Measurements from ENCODE around the gene EML4.

The EML4 gene

GRCh38 chr2:42224422-42225067 is 55.4 kb downstream of the EML4 start:
- DNase-seq (ENCODE audit: low read depth in 3 of 3) = no peak

- no peak for DNase-seq (ENCODE audit: low read depth in 3 of 3)
Measured at GRCh38 chr2:42225573-42225972, 56.4 kb downstream of the EML4 start.

- DNase-seq (ENCODE audit: low read depth in 3 of 3) = no peak
Measured at GRCh38 chr2:42227491-42227890, 58.3 kb downstream of the EML4 start.

GRCh38 chr2:42228101-42228500 is 58.9 kb downstream of the EML4 start:
- DNase-seq (ENCODE audit: low read depth in 3 of 3) = no peak

- no peak for DNase-seq (ENCODE audit: low read depth in 3 of 3)
Measured at GRCh38 chr2:42229949-42230348, 60.8 kb downstream of the EML4 start.

GRCh38 chr2:42230891-42231290 is 61.7 kb downstream of the EML4 start:
- DNase-seq (ENCODE audit: low read depth in 3 of 3) = no peak

GRCh38 chr2:42232024-42232423 is 62.9 kb downstream of the EML4 start:
- no peak for DNase-seq (ENCODE audit: low read depth in 3 of 3)

GRCh38 chr2:42233976-42234441 is 64.9 kb downstream of the EML4 start:
- no peak for DNase-seq (ENCODE audit: low read depth in 3 of 3)

- DNase-seq (ENCODE audit: low read depth in 3 of 3) = no peak
Measured at GRCh38 chr2:42236911-42237310, 67.8 kb downstream of the EML4 start.

GRCh38 chr2:42238644-42239288 is 69.6 kb downstream of the EML4 start:
- peak; percentile 7 to 14 (median 14) for DNase-seq (ENCODE audit: low read depth in 3 of 3)

- no peak for DNase-seq (ENCODE audit: low read depth in 3 of 3)
Measured at GRCh38 chr2:42239289-42239661, 70.1 kb downstream of the EML4 start.

GRCh38 chr2:42239811-42240210 is 70.7 kb downstream of the EML4 start:
- DNase-seq (ENCODE audit: low read depth in 3 of 3) = no peak

- DNase-seq (ENCODE audit: low read depth in 3 of 3) = no peak
Measured at GRCh38 chr2:42241517-42241916, 72.4 kb downstream of the EML4 start.

- no peak for DNase-seq (ENCODE audit: low read depth in 3 of 3)
Measured at GRCh38 chr2:42243297-42243696, 74.1 kb downstream of the EML4 start.

- DNase-seq (ENCODE audit: low read depth in 3 of 3) = no peak
Measured at GRCh38 chr2:42244520-42244919, 75.4 kb downstream of the EML4 start.

GRCh38 chr2:42245396-42245795 is 76.2 kb downstream of the EML4 start:
- no peak for DNase-seq (ENCODE audit: low read depth in 3 of 3)

GRCh38 chr2:42246562-42246961 is 77.4 kb downstream of the EML4 start:
- DNase-seq (ENCODE audit: low read depth in 3 of 3) = no peak

GRCh38 chr2:42248846-42249245 is 79.7 kb downstream of the EML4 start:
- no peak for DNase-seq (ENCODE audit: low read depth in 3 of 3)

GRCh38 chr2:42249284-42249683 is 80.1 kb downstream of the EML4 start:
- DNase-seq (ENCODE audit: low read depth in 3 of 3) = no peak

GRCh38 chr2:42249887-42250286 is 80.7 kb downstream of the EML4 start:
- DNase-seq (ENCODE audit: low read depth in 3 of 3) = no peak

GRCh38 chr2:42250925-42251324 is 81.8 kb downstream of the EML4 start:
- no peak for DNase-seq (ENCODE audit: low read depth in 3 of 3)

GRCh38 chr2:42252464-42252863 is 83.3 kb downstream of the EML4 start:
- DNase-seq (ENCODE audit: low read depth in 3 of 3) = peak in 1 of 3 donors; percentile 15

- DNase-seq (ENCODE audit: low read depth in 3 of 3) = no peak
Measured at GRCh38 chr2:42254186-42254895, 85.2 kb downstream of the EML4 start.

Measured in stimulated activated CD4-positive, alpha-beta T cell treated with anti-CD3 and anti-CD28 coated beads, TNF-alpha, amount 100 ng/mL, for 48 hours (primary cell).